WTC11 (cell line): ENCODE measurements around the gene OR10C1.

Experiments
- CTCF ChIP-seq: fragments of 200-600 bp; IDR thresholded peaks from 2 replicates; pipeline ENCODE4 v1.8.0; 2022; ENCODE audit warnings: antibody characterized with exemption
- NR3C1 ChIP-seq: sonication (generic); formaldehyde crosslinking; conservative IDR thresholded peaks from 2 replicates; pipeline ENCODE4 v1.8.1; 2023; ENCODE audit warnings: low read depth, mild to moderate bottlenecking, missing genetic modification reagents

DNA sequence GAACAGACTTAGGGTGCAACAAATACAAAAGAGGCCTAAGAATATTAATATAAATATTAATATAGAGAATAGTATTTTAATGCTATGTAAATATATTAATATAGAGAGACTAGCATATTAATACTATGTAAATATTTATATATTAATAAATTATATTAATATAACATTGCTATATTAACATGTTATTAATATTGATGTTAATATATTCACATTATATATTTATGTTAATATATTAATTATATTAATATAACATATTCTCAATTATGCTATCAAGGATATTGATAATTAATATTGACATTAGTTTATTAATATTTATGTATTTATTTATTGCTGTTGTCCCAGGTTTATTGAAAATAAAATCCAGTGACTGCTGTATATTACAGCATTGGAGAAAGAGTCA, 49.8 kb downstream of the OR10C1 start:
- TF ChIP-seq CTCF (no peak), NR3C1 (no peak)
